Muscle of arm (tissue), 12 donors: Measurements from ENCODE around the gene SAMD9L. TPM values are rescaled to one million over a fixed set of nuclear protein-coding genes. Genes with fewer than 3 reads are reported as not detected.
"Not testable (repeated sequence)": the region's sequence is repeated elsewhere in the genome, so short reads cannot be mapped to it uniquely, and the experiment has no call there.

ENCODE experiments used
- DNase-seq: peaks from one replicate; pipeline ENCODE4 v3.0.0-alpha.2; 2013
- polyA plus RNA-seq, 12 donors: library from polyadenylated mRNA; unstranded; fragments of 120-200 nt; gene quantifications; one replicate each; pipeline ENCODE4 v1.2.1, GENCODE V29; 2013; ENCODE audit not compliant: insufficient read length in 12 of 12

SAMD9L gene
- polyA plus RNA-seq, 12 donors: 5.0 to 12.5 (median 6.9) TPM; not detected in 1

- peak; percentile 38 for DNase-seq
Observed at GRCh38 chr7:93146472-93147141, 1.6 kb downstream of the SAMD9L start.

GRCh38 chr7:93146036-93146435, 2.1 kb downstream of the SAMD9L start:
- no peak for DNase-seq

GRCh38 chr7:93145354-93145753, 2.8 kb downstream of the SAMD9L start:
- DNase-seq: no peak

- DNase-seq: no peak
Observed at GRCh38 chr7:93142127-93142526, 6.1 kb downstream of the SAMD9L start.

- no peak for DNase-seq
Observed at GRCh38 chr7:93140582-93141191, 7.5 kb downstream of the SAMD9L start.

- no peak for DNase-seq
Observed at GRCh38 chr7:93138576-93138975, 9.6 kb downstream of the SAMD9L start.

GRCh38 chr7:93133005-93133404, 15.2 kb downstream of the SAMD9L start:
- no peak for DNase-seq

- no peak for DNase-seq
Observed at GRCh38 chr7:93132216-93132615, 16.0 kb downstream of the SAMD9L start.

GRCh38 chr7:93126954-93127353, 21.2 kb downstream of the SAMD9L start:
- not testable (repeated sequence) for DNase-seq

GRCh38 chr7:93123532-93123931, 24.7 kb downstream of the SAMD9L start:
- DNase-seq: not testable (repeated sequence)

GRCh38 chr7:93120592-93121549, 27.3 kb downstream of the SAMD9L start:
- no peak for DNase-seq

- no peak for DNase-seq
Observed at GRCh38 chr7:93119191-93119905, 28.8 kb downstream of the SAMD9L start.

GRCh38 chr7:93117852-93118530, 30.2 kb downstream of the SAMD9L start, which contains the start of gene SAMD9:
Gene SAMD9, minus strand, starts transcription at chr7:93117979. Its CDS starts 11,882 bp downstream, at chr7:93106097.
- peak; percentile 77 for DNase-seq

- DNase-seq: no peak
Observed at GRCh38 chr7:93117327-93117726, 30.9 kb downstream of the SAMD9L start.

GRCh38 chr7:93115796-93116195, 32.4 kb downstream of the SAMD9L start:
- DNase-seq: no peak

- DNase-seq: no peak
Observed at GRCh38 chr7:93108003-93108402, 40.2 kb downstream of the SAMD9L start.

- no peak for DNase-seq
Observed at GRCh38 chr7:93097388-93097787, 50.8 kb downstream of the SAMD9L start.

- no peak for DNase-seq
Observed at GRCh38 chr7:93092757-93093370, 55.3 kb downstream of the SAMD9L start.
